Measurements from ENCODE around the gene ATXN7L1. TPM values are rescaled to one million over a fixed set of nuclear protein-coding genes. Genes with fewer than 3 reads are reported as not detected.

The ATXN7L1 gene
- total RNA-seq, 1 experiment from 2014 or later: 24.3 TPM

DNA sequence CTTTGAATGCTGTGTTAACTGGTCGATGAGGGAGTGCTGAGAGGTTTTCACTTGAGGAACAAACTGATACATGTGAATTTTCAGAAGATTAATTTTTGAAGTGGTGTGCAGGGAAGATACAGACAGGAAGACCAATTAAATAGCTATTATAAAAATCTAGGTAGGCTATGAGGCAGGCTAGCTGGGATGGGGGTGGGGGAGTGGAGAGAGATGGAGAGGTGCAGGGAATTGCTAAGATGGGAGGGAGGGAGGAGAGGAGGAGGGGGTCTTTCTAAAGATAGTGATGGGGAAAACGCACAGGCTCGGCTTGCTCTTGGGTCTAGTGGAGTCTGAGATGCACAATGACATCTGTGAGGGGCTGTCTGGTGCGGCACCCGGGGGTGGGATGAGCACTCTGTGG is 15.2 kb downstream of the ATXN7L1 start:
- H3K9me3 ChIP-seq (ENCODE audit: control insufficient read depth, low read depth, low read length): no peaks in the 10 kb centered on the region
- H3K27ac ChIP-seq (ENCODE audit: insufficient read length, low read depth, low read length): no peak overlapping the region
- peaks cover 10% of the 10 kb centered on the region; the same call in 1 of the 2 replicates for H3K4me1 ChIP-seq (ENCODE audit: insufficient read depth, low read length)
- H4K20me1 ChIP-seq (ENCODE audit: control insufficient read depth, insufficient read depth, insufficient read length): no peaks in the 10 kb centered on the region
- no peaks in the 10 kb centered on the region for H3K23me2 ChIP-seq (ENCODE audit: insufficient read length, low read depth, low read length, poor library complexity, severe bottlenecking)
- H3K4ac ChIP-seq (ENCODE audit: low read depth, low read length): no peak overlapping the region
- no CpG with 5 or more reads among the region's 5 CpGs for WGBS (ENCODE audit: extremely low coverage, insufficient read length, low lambda C conversion rate)
- peak overlapping the region; percentile 9 to 20 (median 17); a peak in 3 of 7 replicates for H3K27ac Mint-ChIP-seq
- no peak overlapping the region for H2BK5ac ChIP-seq (ENCODE audit: insufficient read length, low read length)
- H3K9me3 Mint-ChIP-seq: no peaks in the 10 kb centered on the region
- no peak overlapping the region for H3K9ac ChIP-seq (ENCODE audit: extremely low read depth, insufficient read length, low read length)
- TF ChIP-seq, protein P1, sequence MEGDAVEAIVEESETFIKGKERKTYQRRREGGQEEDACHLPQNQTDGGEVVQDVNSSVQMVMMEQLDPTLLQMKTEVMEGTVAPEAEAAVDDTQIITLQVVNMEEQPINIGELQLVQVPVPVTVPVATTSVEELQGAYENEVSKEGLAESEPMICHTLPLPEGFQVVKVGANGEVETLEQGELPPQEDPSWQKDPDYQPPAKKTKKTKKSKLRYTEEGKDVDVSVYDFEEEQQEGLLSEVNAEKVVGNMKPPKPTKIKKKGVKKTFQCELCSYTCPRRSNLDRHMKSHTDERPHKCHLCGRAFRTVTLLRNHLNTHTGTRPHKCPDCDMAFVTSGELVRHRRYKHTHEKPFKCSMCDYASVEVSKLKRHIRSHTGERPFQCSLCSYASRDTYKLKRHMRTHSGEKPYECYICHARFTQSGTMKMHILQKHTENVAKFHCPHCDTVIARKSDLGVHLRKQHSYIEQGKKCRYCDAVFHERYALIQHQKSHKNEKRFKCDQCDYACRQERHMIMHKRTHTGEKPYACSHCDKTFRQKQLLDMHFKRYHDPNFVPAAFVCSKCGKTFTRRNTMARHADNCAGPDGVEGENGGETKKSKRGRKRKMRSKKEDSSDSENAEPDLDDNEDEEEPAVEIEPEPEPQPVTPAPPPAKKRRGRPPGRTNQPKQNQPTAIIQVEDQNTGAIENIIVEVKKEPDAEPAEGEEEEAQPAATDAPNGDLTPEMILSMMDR (conservative IDR thresholded peaks at IDR 0.05): no peak
- no peaks in the 10 kb centered on the region for H3K27me3 Mint-ChIP-seq (ENCODE audit: low read depth)
- H3K79me2 ChIP-seq (ENCODE audit: insufficient read depth, low read length): peaks cover 4% of the 10 kb centered on the region; the same call in 1 of the 2 replicates
- H3K18ac ChIP-seq (ENCODE audit: insufficient read length, low read depth, low read length): no peak overlapping the region
- no peaks in the 10 kb centered on the region for H3K27me3 ChIP-seq (ENCODE audit: insufficient read depth, low read length)
- DNase-seq: no peak
- H2AFZ ChIP-seq (ENCODE audit: low read length): no peak overlapping the region
- H4K5ac ChIP-seq (ENCODE audit: insufficient read length, low read depth, low read length): no peak overlapping the region
- H2BK20ac ChIP-seq (ENCODE audit: low read depth, low read length, poor library complexity, severe bottlenecking): no peak overlapping the region
- H3K56ac ChIP-seq (ENCODE audit: insufficient read length, low read depth, low read length): no peak overlapping the region
- peaks cover 3% of the 10 kb centered on the region for H3K79me1 ChIP-seq (ENCODE audit: insufficient read depth, low read depth, low read length, poor library complexity, severe bottlenecking)
- H3K4me2 ChIP-seq (ENCODE audit: insufficient read depth, insufficient read length, low read length): no peak overlapping the region
- H3K36me3 Mint-ChIP-seq (ENCODE audit: insufficient read depth in 1 of 3, low read depth in 3 of 3): peaks cover 5 to 11% (median 9%) of the 10 kb centered on the region in 3 experiments; a peak in 5 of 7 replicates
- H2BK12ac ChIP-seq (ENCODE audit: insufficient read length, low read depth, low read length): no peak overlapping the region
- peak overlapping the region in 1 of 2 experiments; percentile 57; a peak in 2 of 5 replicates for H3K4me3 Mint-ChIP-seq
- H2BK120ac ChIP-seq (ENCODE audit: low read depth, low read length, poor library complexity, severe bottlenecking): no peak overlapping the region
- H3K14ac ChIP-seq (ENCODE audit: insufficient read depth, low read length): no peak overlapping the region
- H3K4me1 Mint-ChIP-seq: peaks cover 36 to 40% of the 10 kb centered on the region in 2 experiments
- H4K8ac ChIP-seq (replicated peaks; ENCODE audit: insufficient read length, low read depth, low read length): no peak overlapping the region
- no peak overlapping the region for H3T11ph ChIP-seq (ENCODE audit: low read length)
- H2AK5ac ChIP-seq (ENCODE audit: insufficient read length, low read length): no peak overlapping the region
- no peak overlapping the region for H4K91ac ChIP-seq (ENCODE audit: insufficient read length, low read depth, low read length)
- no peak overlapping the region for H3K23ac ChIP-seq (ENCODE audit: insufficient read length, low read depth, low read length)
- no peak overlapping the region for H2BK15ac ChIP-seq (ENCODE audit: low read depth, low read length)
